Fibroblast of peridontal ligament (primary cell): ENCODE results near the gene TXLNG.
A peak's percentile ranks its signal among the peaks of the same experiment; 100 is the strongest.

Experiments used
- DNase-seq: peaks from one replicate; pipeline ENCODE4 v3.0.0-alpha.2; 2010; ENCODE audit errors: extremely low read depth

Gene TXLNG

GRCh38 chrX:16839219-16839851 is 53.1 kb downstream of the TXLNG start:
- no peak for DNase-seq

DNA sequence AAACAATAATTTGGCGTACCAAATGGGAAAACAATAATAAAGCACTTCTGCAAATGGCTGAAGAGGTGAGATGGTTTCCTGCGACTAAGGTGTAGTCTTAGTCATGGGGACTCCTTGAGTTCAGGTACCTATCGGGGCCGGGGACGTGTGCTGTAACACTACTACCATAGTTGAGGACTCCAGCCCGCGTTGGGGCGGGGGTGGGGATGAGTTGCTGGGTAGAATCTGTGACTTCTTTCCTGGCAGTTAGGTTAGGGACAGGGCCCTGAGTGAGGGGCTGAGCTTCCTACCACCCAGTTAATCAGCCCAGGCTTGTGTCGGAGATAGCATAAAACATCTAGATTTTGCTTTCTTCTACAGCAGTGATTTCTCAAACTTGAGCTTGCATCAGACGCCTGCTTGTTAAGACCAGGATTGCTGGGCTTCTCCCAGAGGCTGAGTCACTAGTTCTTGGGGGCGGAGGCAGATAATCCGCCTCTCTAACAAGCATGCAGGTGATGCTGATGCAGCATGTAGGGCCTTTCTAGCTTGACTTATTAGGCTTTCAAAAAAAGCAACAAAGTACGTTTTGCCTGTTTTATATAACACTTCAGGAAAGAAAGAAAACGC is 53.7 kb downstream of the TXLNG start:
- DNase-seq, result peak; percentile 68

- no peak for DNase-seq
Measured at GRCh38 chrX:16842684-16843083, 56.4 kb downstream of the TXLNG start.

DNA sequence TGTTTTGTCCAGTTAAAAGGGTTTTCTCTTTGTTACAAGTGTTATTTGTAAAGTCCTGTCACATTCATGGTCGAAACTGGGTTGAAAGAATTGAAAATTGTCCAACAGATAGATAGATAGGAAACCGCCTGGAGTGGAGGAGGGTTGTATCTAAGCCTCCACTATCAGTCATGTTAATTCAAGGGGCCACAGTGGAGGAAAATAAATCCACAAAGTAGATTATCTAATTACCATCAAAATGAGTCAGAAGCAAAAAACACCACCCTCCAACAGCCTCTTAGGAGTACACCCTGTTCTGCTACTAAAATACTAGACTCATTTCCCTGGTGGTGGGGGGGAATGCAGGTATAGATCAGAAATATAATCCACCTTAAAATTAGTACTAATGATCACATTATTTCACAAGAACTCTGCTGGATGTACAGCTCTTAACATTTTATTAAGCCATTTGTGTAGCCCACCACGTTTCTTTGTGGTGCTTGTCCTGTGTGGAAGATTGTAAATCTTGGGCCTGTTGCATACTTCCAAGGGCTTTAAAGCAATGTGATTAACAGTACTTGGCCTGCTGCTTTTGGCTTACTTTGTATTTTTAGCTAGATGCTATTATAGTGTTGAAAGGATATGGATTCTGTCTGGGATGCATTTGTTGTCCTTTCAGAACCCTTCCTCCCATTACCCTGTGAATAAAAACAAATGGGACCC is 57.1 kb downstream of the TXLNG start:
- DNase-seq, result no peak

GRCh38 chrX:16845686-16846085 is 59.4 kb downstream of the TXLNG start:
- no peak for DNase-seq

GRCh38 chrX:16848541-16848940 is 62.3 kb downstream of the TXLNG start:
- no peak for DNase-seq

GRCh38 chrX:16851421-16851820 is 65.2 kb downstream of the TXLNG start:
- no peak for DNase-seq

- no peak for DNase-seq
Measured at GRCh38 chrX:16851827-16852226, 65.6 kb downstream of the TXLNG start.

DNA sequence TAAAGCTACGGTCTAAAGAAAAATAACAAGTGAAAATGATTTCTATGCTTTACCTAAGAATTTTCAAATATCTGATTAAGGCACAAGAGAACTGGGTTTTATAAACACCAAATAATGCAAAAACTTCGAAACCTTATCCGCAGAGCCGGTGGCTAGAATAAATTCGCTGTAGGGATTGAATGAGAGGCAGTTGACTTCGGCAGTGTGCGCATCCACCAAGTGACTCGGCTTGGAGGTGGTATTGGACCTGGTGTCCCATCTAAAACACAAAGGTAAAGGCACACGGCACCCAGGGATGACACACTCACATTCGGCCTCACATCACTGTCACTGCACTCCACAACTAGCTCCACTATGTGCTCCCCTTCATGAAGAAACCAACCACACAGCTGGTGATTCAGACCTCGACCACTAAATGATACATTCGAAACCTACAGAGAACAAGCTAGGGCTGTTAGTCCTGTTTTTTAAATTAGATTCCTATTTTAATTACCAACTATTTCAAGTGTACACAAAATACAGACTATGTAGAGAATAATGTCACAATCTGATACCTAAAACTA is 66.4 kb downstream of the TXLNG start:
- no peak for DNase-seq

GRCh38 chrX:16853537-16853936 is 67.3 kb downstream of the TXLNG start:
- DNase-seq, result no peak

- no peak for DNase-seq
Measured at GRCh38 chrX:16855363-16856075, 69.3 kb downstream of the TXLNG start.

- peak; percentile 46 for DNase-seq
Measured at GRCh38 chrX:16856076-16856404, 69.8 kb downstream of the TXLNG start.

GRCh38 chrX:16856744-16857143 is 70.5 kb downstream of the TXLNG start:
- no peak for DNase-seq

- DNase-seq, result no peak
Measured at GRCh38 chrX:16862829-16863228, 76.6 kb downstream of the TXLNG start.

- no peak for DNase-seq
Measured at GRCh38 chrX:16867947-16868346, 81.7 kb downstream of the TXLNG start.

DNA sequence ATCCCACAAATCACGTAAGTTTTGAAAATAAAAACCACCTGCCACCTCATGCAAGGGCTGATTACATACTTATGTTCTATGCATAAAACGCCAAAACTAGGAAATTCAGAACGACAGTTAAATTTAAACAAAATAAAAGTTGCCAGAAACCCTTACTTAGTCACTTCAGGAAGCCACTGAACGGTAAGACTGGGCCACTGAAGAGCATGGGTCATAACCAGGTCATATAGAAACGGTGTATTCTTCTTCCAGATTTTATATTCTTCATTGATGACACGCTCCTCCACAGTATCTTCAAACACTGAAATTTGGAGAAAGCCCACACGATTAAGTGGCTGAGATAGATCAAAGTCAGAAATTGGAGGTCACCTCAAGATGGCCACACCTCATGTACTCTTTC is 82.7 kb downstream of the TXLNG start:
- DNase-seq, result no peak

GRCh38 chrX:16869393-16870094 is 83.3 kb downstream of the TXLNG start:
- DNase-seq, result no peak

- DNase-seq, result peak; percentile 86
Measured at GRCh38 chrX:16870095-16870861, 84.0 kb downstream of the TXLNG start, which contains the start of gene RBBP7. RBBP7 (minus strand) TSS chrX:16870362; CDS start chrX:16870053, 309 bp downstream.

- DNase-seq, result no peak
Measured at GRCh38 chrX:16870862-16871815, 84.9 kb downstream of the TXLNG start.

DNA sequence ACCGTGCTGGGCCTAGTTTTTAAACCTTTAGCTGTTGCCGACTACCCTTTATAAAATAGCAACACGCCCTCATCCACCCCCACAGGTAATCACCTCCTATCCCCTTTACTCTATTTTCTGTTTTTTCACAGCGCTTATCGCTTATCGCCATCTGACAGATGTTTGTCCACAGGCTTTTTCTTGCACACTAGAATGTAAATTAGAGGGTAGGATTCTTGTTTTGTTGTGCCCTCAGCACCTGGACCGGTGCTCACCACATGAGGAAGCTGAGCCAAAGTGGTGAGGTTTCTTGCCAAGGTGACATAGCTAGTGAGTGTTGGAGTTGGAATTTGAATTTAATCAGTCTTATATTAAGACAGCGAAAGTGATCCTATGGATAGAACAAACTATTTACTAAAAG is 86.8 kb downstream of the TXLNG start:
- no peak for DNase-seq
